GM12801 (cell line): Measurements from ENCODE around the gene ARHGAP25.

Source experiments
- TF ChIP-seq, protein P1 (sequence below): IDR thresholded peaks from one replicate; pipeline ENCODE4 v1.5.1; 2011; ENCODE audit warnings: control low read depth; ENCODE audit not compliant: insufficient read length; ENCODE audit errors: extremely low read depth

The ARHGAP25 gene

GRCh38 chr2:68730828-68731227 lies 3.8 kb upstream of the ARHGAP25 start:
- TF ChIP-seq, protein P1, sequence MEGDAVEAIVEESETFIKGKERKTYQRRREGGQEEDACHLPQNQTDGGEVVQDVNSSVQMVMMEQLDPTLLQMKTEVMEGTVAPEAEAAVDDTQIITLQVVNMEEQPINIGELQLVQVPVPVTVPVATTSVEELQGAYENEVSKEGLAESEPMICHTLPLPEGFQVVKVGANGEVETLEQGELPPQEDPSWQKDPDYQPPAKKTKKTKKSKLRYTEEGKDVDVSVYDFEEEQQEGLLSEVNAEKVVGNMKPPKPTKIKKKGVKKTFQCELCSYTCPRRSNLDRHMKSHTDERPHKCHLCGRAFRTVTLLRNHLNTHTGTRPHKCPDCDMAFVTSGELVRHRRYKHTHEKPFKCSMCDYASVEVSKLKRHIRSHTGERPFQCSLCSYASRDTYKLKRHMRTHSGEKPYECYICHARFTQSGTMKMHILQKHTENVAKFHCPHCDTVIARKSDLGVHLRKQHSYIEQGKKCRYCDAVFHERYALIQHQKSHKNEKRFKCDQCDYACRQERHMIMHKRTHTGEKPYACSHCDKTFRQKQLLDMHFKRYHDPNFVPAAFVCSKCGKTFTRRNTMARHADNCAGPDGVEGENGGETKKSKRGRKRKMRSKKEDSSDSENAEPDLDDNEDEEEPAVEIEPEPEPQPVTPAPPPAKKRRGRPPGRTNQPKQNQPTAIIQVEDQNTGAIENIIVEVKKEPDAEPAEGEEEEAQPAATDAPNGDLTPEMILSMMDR, result no peak

DNA sequence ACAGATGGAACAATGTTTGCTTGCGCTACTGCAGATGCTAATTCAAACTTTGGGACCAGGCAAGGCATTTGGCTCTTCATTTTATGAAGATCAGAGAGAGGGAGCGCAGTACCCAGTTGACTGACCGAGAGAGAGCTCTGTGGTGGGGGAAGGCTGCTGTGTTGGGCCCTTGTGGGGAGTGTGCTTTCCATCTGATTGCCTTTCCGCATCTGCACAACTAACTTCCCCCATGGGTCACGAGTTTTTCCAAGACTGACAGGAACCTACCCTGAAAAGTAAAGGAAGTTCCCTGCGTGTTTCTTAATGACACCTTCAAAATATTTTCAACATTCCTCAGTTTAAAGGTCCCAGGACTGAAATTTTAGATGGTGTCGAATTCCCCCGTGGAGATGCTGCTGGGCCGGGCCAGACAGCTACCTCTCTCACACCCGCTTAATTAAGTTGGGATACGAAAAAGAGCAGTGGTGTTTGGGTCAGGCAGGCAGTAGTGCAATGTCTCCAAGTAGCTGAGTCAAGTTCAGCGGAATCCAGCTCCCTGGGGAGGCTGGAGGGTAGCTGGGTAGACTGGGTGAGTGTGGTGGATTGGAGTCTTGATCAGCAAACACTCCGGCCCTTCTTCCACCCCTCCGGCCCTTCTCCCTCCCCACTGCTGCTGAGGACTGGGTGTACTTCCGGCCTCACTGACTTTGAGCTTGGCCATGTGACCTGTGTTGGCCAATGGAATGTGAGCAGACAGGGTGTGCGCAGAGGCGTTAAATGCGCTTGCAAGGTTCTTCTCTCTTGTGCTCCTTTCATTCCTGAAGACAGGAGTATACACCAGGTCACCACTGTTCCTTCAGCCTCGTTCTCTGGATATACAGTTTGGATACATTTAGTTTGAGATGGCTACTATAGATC lies 2.3 kb upstream of the ARHGAP25 start:
- TF ChIP-seq, protein P1, result no peak

GRCh38 chr2:68733365-68733764 lies 1.2 kb upstream of the ARHGAP25 start:
- TF ChIP-seq, protein P1, result no peak

GRCh38 chr2:68734176-68734575 lies 435 bp upstream of the ARHGAP25 start:
- TF ChIP-seq, protein P1, result no peak

- TF ChIP-seq, protein P1, result no peak
Observed at GRCh38 chr2:68736086-68736485, 1.5 kb downstream of the ARHGAP25 start.

GRCh38 chr2:68737711-68738110 lies 3.1 kb downstream of the ARHGAP25 start:
- TF ChIP-seq, protein P1, result no peak

DNA sequence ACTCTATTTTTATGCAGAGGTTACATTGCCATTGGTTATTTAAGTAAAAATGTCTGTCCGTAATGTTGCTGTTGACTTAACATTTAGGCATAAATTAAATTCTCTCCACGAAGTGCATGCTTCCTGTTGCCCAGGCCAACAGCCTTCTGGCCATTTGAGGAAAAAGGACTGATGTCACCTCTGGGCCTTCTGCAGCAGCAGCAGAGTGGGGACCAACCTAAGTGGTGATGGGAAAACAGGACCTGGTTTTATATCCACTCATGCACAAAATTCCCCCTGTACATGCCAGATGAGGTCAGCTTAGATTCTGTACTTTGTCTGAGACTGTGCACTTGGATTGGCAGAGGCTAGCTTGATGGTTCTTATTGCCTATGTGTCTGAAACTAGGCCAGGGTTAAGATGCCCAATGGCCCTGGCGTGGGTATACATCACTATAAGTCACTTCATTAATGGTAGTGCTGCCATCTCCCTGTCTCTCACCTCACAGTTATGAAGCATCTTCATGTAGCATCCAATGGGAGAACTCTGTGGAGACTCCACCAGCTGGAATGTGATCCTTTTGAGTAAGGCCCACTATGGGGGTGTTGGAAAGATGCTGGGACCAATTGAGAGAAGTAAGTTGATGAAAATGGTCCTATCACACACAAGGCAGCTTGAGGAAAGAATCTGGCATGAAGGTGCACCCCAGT lies 4.4 kb downstream of the ARHGAP25 start:
- TF ChIP-seq, protein P1, result no peak
